CD4-positive, alpha-beta memory T cell (primary cell): ENCODE data around the gene SLC7A11. TPM values are rescaled to one million over a fixed set of nuclear protein-coding genes. Genes with fewer than 3 reads are reported as not detected.

Experiments used
- CTCF ChIA-PET: fragments of 350-600 bp; sonication (Branson Sonifier 250); formaldehyde crosslinking; loops from one replicate; lab custom pipeline; 2021; ENCODE audit warnings: inconsistent platforms; ENCODE audit not compliant: partially characterized antibody; lab: Charles Lee
- POLR2A ChIA-PET: fragments of 350-600 bp; sonication (Branson Sonifier 250); formaldehyde crosslinking; loops from one replicate; lab custom pipeline; 2021; ENCODE audit not compliant: partially characterized antibody; lab: Charles Lee
- DNase-seq, 5 donors: peaks; one replicate each; pipeline versions ENCODE4 v3.0.0 to v3.0.0-alpha.2; 2020 to 2022; ENCODE audit warnings: mixed read lengths in 1 of 5
- H3K27ac ChIP-seq: one replicate; pipeline ENCODE4 v1.7.0; 2013; ENCODE audit warnings: low read depth, low read length
- H3K27me3 ChIP-seq: 2 replicates; pipeline ENCODE4 v1.7.0; 2013; ENCODE audit warnings: mild to moderate bottlenecking, low read length, moderate library complexity; ENCODE audit not compliant: insufficient read depth
- H3K36me3 ChIP-seq: 2 replicates; pipeline ENCODE4 v1.7.0; 2013; ENCODE audit warnings: mild to moderate bottlenecking, low read length, moderate library complexity; ENCODE audit not compliant: insufficient read depth
- H3K4me1 ChIP-seq: 2 replicates; pipeline ENCODE4 v1.7.0; 2013; ENCODE audit warnings: mild to moderate bottlenecking, low read length, moderate library complexity; ENCODE audit not compliant: insufficient read depth
- H3K4me3 ChIP-seq, 2 donors: one replicate each; pipeline ENCODE4 v1.7.0; 2013; ENCODE audit warnings: low read length in 2 of 2, mild to moderate bottlenecking in 1 of 2
- H3K9me3 ChIP-seq, 2 donors: one replicate each; pipeline ENCODE4 v1.7.0; 2013; ENCODE audit warnings: low read length in 2 of 2, control low read depth in 1 of 2; ENCODE audit not compliant: control insufficient read depth in 1 of 2
- H3K27ac Mint-ChIP-seq, 7 donors: one replicate each; pipeline ENCODE4 v1.8.0; 2020 to 2021; ENCODE audit warnings: mixed read lengths in 7 of 7, mild to moderate bottlenecking in 6 of 7, inconsistent platforms in 3 of 7, moderate library complexity in 3 of 7
- H3K27me3 Mint-ChIP-seq, 2 donors: one replicate each; pipeline ENCODE4 v1.8.0; 2020 to 2021; ENCODE audit warnings: mixed read lengths in 2 of 2
- H3K36me3 Mint-ChIP-seq, 2 donors: one replicate each; pipeline ENCODE4 v1.8.0; 2020 to 2021; ENCODE audit warnings: mixed read lengths in 2 of 2, inconsistent platforms in 1 of 2, mild to moderate bottlenecking in 1 of 2
- H3K4me1 Mint-ChIP-seq, 4 donors: one replicate each; pipeline ENCODE4 v1.8.0; 2020 to 2021; ENCODE audit warnings: mixed read lengths in 4 of 4, mild to moderate bottlenecking in 1 of 4
- H3K4me3 Mint-ChIP-seq, 8 donors: one replicate each; pipeline ENCODE4 v1.8.0; 2020 to 2021; ENCODE audit warnings: mixed read lengths in 8 of 8, mild to moderate bottlenecking in 7 of 8, moderate library complexity in 6 of 8, inconsistent platforms in 3 of 8
- H3K9me3 Mint-ChIP-seq, 8 donors: one replicate each; pipeline ENCODE4 v1.8.0; 2020 to 2021; ENCODE audit warnings: mixed read lengths in 8 of 8, mild to moderate bottlenecking in 5 of 8, inconsistent platforms in 3 of 8, moderate library complexity in 1 of 8
- intact Hi-C: fragments of 100-400 bp; cut with micrococcal nuclease; formaldehyde crosslinking; loops from one replicate; pipeline ENCODE4 v1.15.1; 2023
- polyA plus RNA-seq, 2 donors: library from polyadenylated mRNA; unstranded; fragments of 300-500 nt; fragmentation: Illumina TruSeq; gene quantifications; one replicate each; pipeline ENCODE4 v1.2.3, GENCODE V29; 2021
- total RNA-seq, 2 experiments: library from RNA; stranded (reverse); gene quantifications; one replicate each; pipeline ENCODE4 v1.2.3, GENCODE V29; 2021

Gene SLC7A11
- total and polyA plus RNA-seq, 4 experiments from 2014 or later = 0.78 to 0.93 TPM; not detected in 2

- ChIA-PET CTCF (no interaction called here), POLR2A (no interaction called here)
- Mint-ChIP-seq H3K27ac (no peak overlapping the region), H3K9me3 (peaks cover 0 to 4% (median 0%) of the 10 kb centered on the region in 8 donors), H3K4me3 (no peak overlapping the region), H3K4me1 (no peaks in the 10 kb centered on the region), H3K27me3 (no peaks in the 10 kb centered on the region), H3K36me3 (no peaks in the 10 kb centered on the region)
- no peaks in the 10 kb centered on the region for H3K27me3 ChIP-seq
- no peak overlapping the region for H3K27ac ChIP-seq
- H3K36me3 ChIP-seq = no peaks in the 10 kb centered on the region
- H3K4me3 ChIP-seq = no peak overlapping the region
- DNase-seq = no peak
- intact Hi-C loops = no loop called here
- H3K9me3 ChIP-seq = no peaks in the 10 kb centered on the region
- H3K4me1 ChIP-seq = no peaks in the 10 kb centered on the region
Measured at GRCh38 chr4:138163171-138163570, 79.0 kb downstream of the SLC7A11 start.

GRCh38 chr4:138162259-138162658, 79.9 kb downstream of the SLC7A11 start:
- Histone ChIP-seq H3K27ac (no peak overlapping the region), H3K36me3 (no peaks in the 10 kb centered on the region), H3K4me1 (no peaks in the 10 kb centered on the region), H3K4me3 (no peak overlapping the region), H3K27me3 (no peaks in the 10 kb centered on the region), H3K9me3 (no peaks in the 10 kb centered on the region)
- Mint-ChIP-seq H3K36me3 (no peaks in the 10 kb centered on the region), H3K4me1 (no peaks in the 10 kb centered on the region), H3K9me3 (peaks cover 0 to 5% (median 0%) of the 10 kb centered on the region in 8 donors), H3K27ac (no peak overlapping the region), H3K27me3 (no peaks in the 10 kb centered on the region), H3K4me3 (no peak overlapping the region)
- POLR2A ChIA-PET = no interaction called here
- no peak for DNase-seq
- CTCF ChIA-PET = no interaction called here
- intact Hi-C loops = no loop called here

GRCh38 chr4:138161351-138161750, 80.8 kb downstream of the SLC7A11 start:
- no peaks in the 10 kb centered on the region for H3K36me3 ChIP-seq
- Mint-ChIP-seq H3K27ac (no peak overlapping the region), H3K4me3 (no peak overlapping the region), H3K4me1 (no peaks in the 10 kb centered on the region), H3K9me3 (peaks cover 0 to 5% (median 0%) of the 10 kb centered on the region in 8 donors), H3K36me3 (no peaks in the 10 kb centered on the region), H3K27me3 (no peaks in the 10 kb centered on the region)
- ChIA-PET POLR2A (no interaction called here), CTCF (no interaction called here)
- H3K4me1 ChIP-seq = no peaks in the 10 kb centered on the region
- H3K9me3 ChIP-seq = no peaks in the 10 kb centered on the region
- intact Hi-C loops = no loop called here
- H3K4me3 ChIP-seq = no peak overlapping the region
- no peaks in the 10 kb centered on the region for H3K27me3 ChIP-seq
- no peak overlapping the region for H3K27ac ChIP-seq
- DNase-seq = no peak

GRCh38 chr4:138158746-138159297, 83.3 kb downstream of the SLC7A11 start:
- no peak overlapping the region for H3K27ac Mint-ChIP-seq
- intact Hi-C loops = no loop called here
- no peaks in the 10 kb centered on the region for H3K9me3 ChIP-seq
- no peaks in the 10 kb centered on the region for H3K4me1 ChIP-seq
- no peak overlapping the region for H3K27ac ChIP-seq
- H3K27me3 ChIP-seq = no peaks in the 10 kb centered on the region
- peaks cover 0 to 5% (median 0%) of the 10 kb centered on the region in 8 donors for H3K9me3 Mint-ChIP-seq
- H3K4me1 Mint-ChIP-seq = no peaks in the 10 kb centered on the region
- no peaks in the 10 kb centered on the region for H3K36me3 Mint-ChIP-seq
- no peak overlapping the region for H3K4me3 ChIP-seq
- no peak overlapping the region for H3K4me3 Mint-ChIP-seq
- DNase-seq = no peak
- ChIA-PET POLR2A (no interaction called here), CTCF (no interaction called here)
- H3K36me3 ChIP-seq = no peaks in the 10 kb centered on the region
- no peaks in the 10 kb centered on the region for H3K27me3 Mint-ChIP-seq

- Mint-ChIP-seq H3K4me3 (no peak overlapping the region), H3K36me3 (no peaks in the 10 kb centered on the region), H3K4me1 (no peaks in the 10 kb centered on the region), H3K9me3 (peaks cover 0 to 6% (median under 1%) of the 10 kb centered on the region in 8 donors), H3K27me3 (no peaks in the 10 kb centered on the region), H3K27ac (no peak overlapping the region)
- H3K4me3 ChIP-seq = no peak overlapping the region
- ChIA-PET CTCF (no interaction called here), POLR2A (no interaction called here)
- no peaks in the 10 kb centered on the region for H3K4me1 ChIP-seq
- intact Hi-C loops = no loop called here
- H3K36me3 ChIP-seq = no peaks in the 10 kb centered on the region
- no peaks in the 10 kb centered on the region for H3K27me3 ChIP-seq
- no peak overlapping the region for H3K27ac ChIP-seq
- no peaks in the 10 kb centered on the region for H3K9me3 ChIP-seq
- no peak for DNase-seq
Measured at GRCh38 chr4:138140879-138141278, 101.3 kb downstream of the SLC7A11 start.

GRCh38 chr4:138138774-138139173, 103.4 kb downstream of the SLC7A11 start:
- Histone ChIP-seq H3K9me3 (no peaks in the 10 kb centered on the region), H3K36me3 (no peaks in the 10 kb centered on the region), H3K4me1 (no peaks in the 10 kb centered on the region), H3K27me3 (no peaks in the 10 kb centered on the region), H3K4me3 (no peak overlapping the region), H3K27ac (no peak overlapping the region)
- POLR2A ChIA-PET = no interaction called here
- H3K36me3 Mint-ChIP-seq = no peaks in the 10 kb centered on the region
- no peak for DNase-seq
- no peaks in the 10 kb centered on the region for H3K4me1 Mint-ChIP-seq
- intact Hi-C loops = loop anchor here (10.0 kb wide), 1 partner anchor 56 kb away; no protein-coding TSS in a partner anchor
- no peak overlapping the region for H3K4me3 Mint-ChIP-seq
- CTCF ChIA-PET = no interaction called here
- peaks cover 0 to 4% (median 3%) of the 10 kb centered on the region in 8 donors for H3K9me3 Mint-ChIP-seq
- H3K27me3 Mint-ChIP-seq = no peaks in the 10 kb centered on the region
- H3K27ac Mint-ChIP-seq = no peak overlapping the region

- no peak for DNase-seq
- H3K36me3 Mint-ChIP-seq = no peaks in the 10 kb centered on the region
- ChIA-PET CTCF (no interaction called here), POLR2A (no interaction called here)
- intact Hi-C loops = loop anchor here (10.0 kb wide), 1 partner anchor 59 kb away; no protein-coding TSS in a partner anchor
- H3K27me3 ChIP-seq = no peaks in the 10 kb centered on the region
- no peak overlapping the region for H3K4me3 Mint-ChIP-seq
- no peak overlapping the region for H3K4me3 ChIP-seq
- H3K27ac ChIP-seq = no peak overlapping the region
- H3K9me3 ChIP-seq = no peaks in the 10 kb centered on the region
- no peaks in the 10 kb centered on the region for H3K4me1 ChIP-seq
- H3K27me3 Mint-ChIP-seq = no peaks in the 10 kb centered on the region
- H3K27ac Mint-ChIP-seq = no peak overlapping the region
- H3K36me3 ChIP-seq = no peaks in the 10 kb centered on the region
- peaks cover 0 to 20% (median 16%) of the 10 kb centered on the region in 8 donors for H3K9me3 Mint-ChIP-seq
- H3K4me1 Mint-ChIP-seq = no peaks in the 10 kb centered on the region
Measured at GRCh38 chr4:138135610-138136009, 106.5 kb downstream of the SLC7A11 start.
